Measurements from ENCODE around the gene S100A11.
"Not testable (repeated sequence)": the region's sequence is repeated elsewhere in the genome, so short reads cannot be mapped to it uniquely, and the experiment has no call there.

- TF ChIP-seq EZH2phosphoT487 (conservative IDR thresholded peaks at IDR 0.05; ENCODE audit: low read length) = not testable (repeated sequence)
- TF ChIP-seq, protein P1, sequence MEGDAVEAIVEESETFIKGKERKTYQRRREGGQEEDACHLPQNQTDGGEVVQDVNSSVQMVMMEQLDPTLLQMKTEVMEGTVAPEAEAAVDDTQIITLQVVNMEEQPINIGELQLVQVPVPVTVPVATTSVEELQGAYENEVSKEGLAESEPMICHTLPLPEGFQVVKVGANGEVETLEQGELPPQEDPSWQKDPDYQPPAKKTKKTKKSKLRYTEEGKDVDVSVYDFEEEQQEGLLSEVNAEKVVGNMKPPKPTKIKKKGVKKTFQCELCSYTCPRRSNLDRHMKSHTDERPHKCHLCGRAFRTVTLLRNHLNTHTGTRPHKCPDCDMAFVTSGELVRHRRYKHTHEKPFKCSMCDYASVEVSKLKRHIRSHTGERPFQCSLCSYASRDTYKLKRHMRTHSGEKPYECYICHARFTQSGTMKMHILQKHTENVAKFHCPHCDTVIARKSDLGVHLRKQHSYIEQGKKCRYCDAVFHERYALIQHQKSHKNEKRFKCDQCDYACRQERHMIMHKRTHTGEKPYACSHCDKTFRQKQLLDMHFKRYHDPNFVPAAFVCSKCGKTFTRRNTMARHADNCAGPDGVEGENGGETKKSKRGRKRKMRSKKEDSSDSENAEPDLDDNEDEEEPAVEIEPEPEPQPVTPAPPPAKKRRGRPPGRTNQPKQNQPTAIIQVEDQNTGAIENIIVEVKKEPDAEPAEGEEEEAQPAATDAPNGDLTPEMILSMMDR (IDR thresholded peaks at IDR 0.05; ENCODE audit: insufficient read depth, low read length, poor library complexity, severe bottlenecking) = not testable (repeated sequence)
Observed at GRCh38 chr1:152081026-152081425, 44.2 kb upstream of the S100A11 start.

Data from SU-DHL-6 (cell line).